ENCODE data around the gene GJA9.
"Not testable (repeated sequence)": the region's sequence is repeated elsewhere in the genome, so short reads cannot be mapped to it uniquely, and the experiment has no call there.

Gene GJA9

GRCh38 chr1:38873027-38873969, 8.1 kb downstream of the GJA9 start, which contains the start of gene MYCBP:
Gene MYCBP, minus strand, starts transcription at chr1:38873348. Its CDS starts 43 bp downstream, at chr1:38873305.
- peak; percentile 83 for DNase-seq

GRCh38 chr1:38872401-38873026, 8.9 kb downstream of the GJA9 start:
- no peak for DNase-seq

GRCh38 chr1:38870996-38871395, 10.4 kb downstream of the GJA9 start:
- DNase-seq, result no peak

- DNase-seq, result no peak
These were observed 14.2 kb downstream of the GJA9 start for GRCh38 chr1:38867208-38867607.

- no peak for DNase-seq
These were observed 16.2 kb downstream of the GJA9 start for GRCh38 chr1:38865112-38865715.

- no peak for DNase-seq
These were observed 21.0 kb downstream of the GJA9 start for GRCh38 chr1:38860454-38860795.

- peak; percentile 90 for DNase-seq
These were observed 21.6 kb downstream of the GJA9 start, which contains the start of gene RRAGC for GRCh38 chr1:38859561-38860453. Gene RRAGC, minus strand, starts transcription at chr1:38859772. Its CDS starts 126 bp downstream, at chr1:38859646.

- DNase-seq, result no peak
These were observed 22.4 kb downstream of the GJA9 start for GRCh38 chr1:38858833-38859560.

- no peak for DNase-seq
These were observed 28.6 kb downstream of the GJA9 start for GRCh38 chr1:38852780-38853179.

- no peak for DNase-seq
These were observed 33.3 kb downstream of the GJA9 start for GRCh38 chr1:38848071-38848470.

GRCh38 chr1:38846210-38846609, 35.2 kb downstream of the GJA9 start:
- DNase-seq, result no peak

GRCh38 chr1:38845088-38845487, 36.3 kb downstream of the GJA9 start:
- not testable (repeated sequence) for DNase-seq

- no peak for DNase-seq
These were observed 41.1 kb downstream of the GJA9 start for GRCh38 chr1:38840281-38840680.

- no peak for DNase-seq
These were observed 42.0 kb downstream of the GJA9 start for GRCh38 chr1:38839363-38839762.

- DNase-seq, result not testable (repeated sequence)
These were observed 45.1 kb downstream of the GJA9 start for GRCh38 chr1:38836316-38836715.

GRCh38 chr1:38834937-38835827, 46.2 kb downstream of the GJA9 start:
- DNase-seq, result peak; percentile 72

GRCh38 chr1:38834221-38834782, 47.1 kb downstream of the GJA9 start:
- no peak for DNase-seq

GRCh38 chr1:38833146-38833545, 48.2 kb downstream of the GJA9 start:
- no peak for DNase-seq

GRCh38 chr1:38832370-38832734, 49.0 kb downstream of the GJA9 start:
- DNase-seq, result no peak

GRCh38 chr1:38831731-38832369, 49.5 kb downstream of the GJA9 start:
- no peak for DNase-seq

All from NCI-H1694 (cell line).